B cell (primary cell): ENCODE data around the gene MICAL3. TPM values are rescaled to one million over a fixed set of nuclear protein-coding genes. Genes with fewer than 3 reads are reported as not detected.

Experiments used
- ATAC-seq: fragments of 200-7000 bp; cut with Tn5 transposase; one replicate; pipeline ENCODE4 v1.10.0; 2021; ENCODE audit warnings: low read depth, mild to moderate bottlenecking, moderate number of reproducible peaks, moderate library complexity
- CTCF ChIA-PET: fragments of 350-600 bp; sonication (Branson Sonifier 250); formaldehyde crosslinking; loops from one replicate; lab custom pipeline; 2021; ENCODE audit warnings: antibody characterized with exemption, inconsistent platforms; lab: Charles Lee
- POLR2A ChIA-PET: fragments of 350-600 bp; sonication (Branson Sonifier 250); formaldehyde crosslinking; loops from one replicate; lab custom pipeline; 2021; ENCODE audit warnings: antibody characterized with exemption; lab: Charles Lee
- DNase-seq: peaks from one replicate; pipeline ENCODE4 v3.0.0; 2013
- H2AFZ ChIP-seq: 2 replicates; pipeline ENCODE4 v1.6.1; 2012; ENCODE audit warnings: mild to moderate bottlenecking, low read depth, low read length; ENCODE audit not compliant: insufficient read depth, poor library complexity, severe bottlenecking
- H3K27ac ChIP-seq, 2 donors: 1 replicate in 1 of 2; 2 replicates in 1 of 2; pipeline ENCODE4 v1.5.1; 2012 to 2013; ENCODE audit warnings: low read length in 2 of 2, mild to moderate bottlenecking in 2 of 2, moderate library complexity in 1 of 2
- H3K27me3 ChIP-seq, 4 experiments: fragments of 200-600 bp in 1 of 4; sonication (generic) in 1 of 4; replicated peaks in 1 of 4; 1 replicate in 2 of 4; 2 replicates in 2 of 4; pipeline versions ENCODE4 v1.6.1 to v1.7.0; 2013 to 2016; ENCODE audit warnings: low read length in 3 of 4, mild to moderate bottlenecking in 2 of 4, mixed read lengths in 1 of 4, moderate library complexity in 1 of 4; ENCODE audit not compliant: insufficient read depth in 4 of 4, control insufficient read depth in 3 of 4; ENCODE audit errors: control extremely low read depth in 1 of 4
- H3K36me3 ChIP-seq, 2 experiments: replicated peaks in 1 of 2; 1 replicate in 1 of 2; 2 replicates in 1 of 2; pipeline versions ENCODE4 v1.6.1 to v1.7.1; 2013; ENCODE audit warnings: low read length in 1 of 2; ENCODE audit not compliant: insufficient read depth in 2 of 2, control insufficient read depth in 1 of 2; ENCODE audit errors: control extremely low read depth in 1 of 2, extremely low read depth in 1 of 2
- H3K4me1 ChIP-seq, 2 donors: fragments of 200-600 bp in 1 of 2; sonication (generic) in 1 of 2; 1 replicate in 1 of 2; 2 replicates in 1 of 2; pipeline versions ENCODE4 v1.5.1 to v1.6.1; 2013 to 2017; ENCODE audit warnings: low read length in 2 of 2; ENCODE audit not compliant: control insufficient read depth in 2 of 2, insufficient read depth in 2 of 2
- H3K4me2 ChIP-seq: replicated peaks from 2 replicates; pipeline ENCODE3; 2012; ENCODE audit warnings: mild to moderate bottlenecking, low read depth, low read length; ENCODE audit not compliant: poor library complexity, severe bottlenecking
- H3K4me3 ChIP-seq, 5 experiments: fragments of 200-600 bp in 1 of 5; sonication (generic) in 1 of 5; 1 replicate in 3 of 5; 2 replicates in 2 of 5; pipeline versions ENCODE4 v1.5.1 to v1.7.0; 2011 to 2016; ENCODE audit warnings: low read length in 4 of 5, mild to moderate bottlenecking in 4 of 5, low read depth in 2 of 5, control low read depth in 1 of 5, moderate library complexity in 1 of 5; ENCODE audit not compliant: insufficient read depth in 1 of 5; ENCODE audit errors: control extremely low read depth in 1 of 5, extremely low read depth in 1 of 5
- H3K79me2 ChIP-seq: fragments of 200-600 bp; sonication (generic); one replicate; pipeline ENCODE4 v1.6.0; 2016; ENCODE audit warnings: low read length; ENCODE audit not compliant: control insufficient read depth, insufficient read depth
- H3K9ac ChIP-seq: fragments of 200-600 bp; sonication (generic); 2 replicates; pipeline ENCODE4 v1.6.1; 2017; ENCODE audit warnings: mild to moderate bottlenecking, low read length, moderate library complexity
- H3K9me3 ChIP-seq, 3 donors: one replicate each; pipeline versions ENCODE4 v1.6.1 to v1.7.1; 2013; ENCODE audit warnings: low read length in 2 of 3; ENCODE audit not compliant: control insufficient read depth in 2 of 3, insufficient read depth in 1 of 3; ENCODE audit errors: control extremely low read depth in 1 of 3
- H4K20me1 ChIP-seq: 2 replicates; pipeline ENCODE4 v1.6.0; 2012; ENCODE audit warnings: mild to moderate bottlenecking, low read length; ENCODE audit not compliant: insufficient read depth, control insufficient read depth, poor library complexity, severe bottlenecking
- H3K27ac Mint-ChIP-seq: one replicate; pipeline ENCODE4 v1.8.0; 2021; ENCODE audit warnings: mixed read lengths
- H3K27me3 Mint-ChIP-seq: one replicate; pipeline ENCODE4 v1.8.0; 2021; ENCODE audit warnings: mixed read lengths
- H3K4me1 Mint-ChIP-seq: one replicate; pipeline ENCODE4 v1.8.0; 2021; ENCODE audit warnings: mixed read lengths
- H3K4me3 Mint-ChIP-seq: one replicate; pipeline ENCODE4 v1.8.0; 2021; ENCODE audit warnings: mixed read lengths
- H3K9me3 Mint-ChIP-seq: one replicate; pipeline ENCODE4 v1.8.0; 2022; ENCODE audit warnings: mixed read lengths; ENCODE audit not compliant: insufficient read depth
- CTCF ChIP-seq: fragments of 200-600 bp; IDR thresholded peaks from one replicate; pipeline ENCODE4 v1.8.0; 2022; ENCODE audit warnings: antibody characterized with exemption, mild to moderate bottlenecking
- EZH2 ChIP-seq: IDR thresholded peaks from 2 replicates; pipeline ENCODE4 v1.6.1; 2012; ENCODE audit warnings: borderline replicate concordance, low read depth, mild to moderate bottlenecking, moderate library complexity, low read length; ENCODE audit not compliant: insufficient read depth, poor library complexity, severe bottlenecking
- WGBS: methylation state at CpG from one replicate; pipeline ENCODE4 v1.1.5; 2013; ENCODE audit warnings: missing lambda C conversion rate; ENCODE audit not compliant: insufficient coverage; 5-methylcytosine and 5-hydroxymethylcytosine counted together
- intact Hi-C: fragments of 100-400 bp; cut with micrococcal nuclease; formaldehyde crosslinking; loops from one replicate; pipeline ENCODE4 v1.10.0; 2022
- polyA plus RNA-seq: library from polyadenylated mRNA; depleted of rRNA; stranded (reverse); fragments of >200 nt; gene quantifications from 2 replicates; pipeline ENCODE4 v1.2.3, GENCODE V29; 2012
- total RNA-seq, 2 donors: library from RNA; stranded (reverse); fragments of 120-200 nt in 1 of 2; gene quantifications; 1 replicate in 1 of 2; 2 replicates in 1 of 2; pipeline versions ENCODE4 v1.2.3 to v1.2.4, GENCODE V29; 2013 to 2022

MICAL3 gene
- total and polyA plus RNA-seq, 2 donors (not counting 1 experiment from before 2014, with no cell fraction given) = 50.5 to 253 TPM

DNA sequence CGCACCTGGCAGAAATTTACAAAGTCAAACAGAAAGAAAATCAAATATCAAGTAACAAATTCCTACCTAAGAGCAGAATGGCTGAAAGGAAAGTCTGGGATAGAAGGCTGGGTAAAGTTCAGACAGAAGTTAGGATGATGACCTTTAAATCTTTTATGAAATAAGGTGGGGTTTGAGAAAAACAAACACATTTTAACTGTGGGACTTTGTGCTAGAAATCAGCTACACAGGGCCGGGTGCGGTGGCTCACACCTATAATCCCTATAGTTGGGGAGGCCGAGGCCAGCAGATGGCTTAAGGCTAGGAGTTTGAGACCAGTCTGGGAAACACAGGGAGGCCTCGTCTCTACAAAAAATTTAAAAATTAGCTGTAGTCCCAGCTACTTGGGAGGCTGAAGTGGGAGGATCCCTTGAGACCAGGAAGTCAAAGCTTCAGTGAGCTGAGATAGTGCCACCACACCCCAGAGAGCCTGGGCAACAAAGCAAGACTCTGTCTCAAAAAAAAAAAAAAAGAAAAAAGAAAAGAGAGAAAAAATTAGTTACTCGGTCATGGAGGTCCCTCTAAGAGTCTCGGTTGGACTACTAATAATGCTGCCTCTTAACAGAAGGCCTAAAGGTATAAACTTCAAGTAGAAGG is 130.3 kb downstream of the MICAL3 start:
- H3K9ac ChIP-seq = no peak overlapping the region
- ChIA-PET CTCF (no interaction called here), POLR2A (interaction anchor here (0.6 kb wide), 1 partner anchor 103 kb away, joined by 4 read pairs; no protein-coding TSS in a partner anchor)
- no peak overlapping the region for H2AFZ ChIP-seq
- no peak overlapping the region for H3K4me3 ChIP-seq
- H3K27ac ChIP-seq = no peak overlapping the region
- no peaks in the 10 kb centered on the region for H3K4me1 ChIP-seq
- no peak for ATAC-seq
- H3K79me2 ChIP-seq = peaks cover 47% of the 10 kb centered on the region
- peaks cover 30% of the 10 kb centered on the region for H4K20me1 ChIP-seq
- Mint-ChIP-seq H3K27ac (no peak overlapping the region), H3K4me1 (peaks cover 5% of the 10 kb centered on the region), H3K4me3 (no peak overlapping the region), H3K27me3 (no peaks in the 10 kb centered on the region), H3K9me3 (no peaks in the 10 kb centered on the region)
- H3K36me3 ChIP-seq = peaks cover 0 to 93% of the 10 kb centered on the region in 2 experiments
- intact Hi-C loops = no loop called here
- TF ChIP-seq EZH2 (no peak), CTCF (no peak)
- no peaks in the 10 kb centered on the region for H3K9me3 ChIP-seq
- no peak for DNase-seq
- no peak overlapping the region for H3K4me2 ChIP-seq
- 67% methylated on average over 1 of the region's 7 CpGs for WGBS
- no peaks in the 10 kb centered on the region for H3K27me3 ChIP-seq

GRCh38 chr22:17892376-17892775 is 132.0 kb downstream of the MICAL3 start:
- Histone ChIP-seq H3K36me3 (peaks cover 0 to 93% of the 10 kb centered on the region in 2 experiments), H3K4me1 (no peaks in the 10 kb centered on the region), H3K79me2 (peaks cover 52% of the 10 kb centered on the region), H3K9ac (no peak overlapping the region), H3K27me3 (no peaks in the 10 kb centered on the region), H2AFZ (no peak overlapping the region), H3K27ac (no peak overlapping the region), H3K4me2 (no peak overlapping the region), H4K20me1 (peaks cover 30% of the 10 kb centered on the region), H3K9me3 (no peaks in the 10 kb centered on the region), H3K4me3 (no peak overlapping the region)
- DNase-seq (no peak), ATAC-seq (no peak)
- Mint-ChIP-seq H3K4me3 (no peak overlapping the region), H3K27me3 (no peaks in the 10 kb centered on the region), H3K4me1 (peaks cover 1% of the 10 kb centered on the region), H3K9me3 (no peaks in the 10 kb centered on the region), H3K27ac (no peak overlapping the region)
- intact Hi-C loops = no loop called here
- POLR2A ChIA-PET = interaction anchor here (0.5 kb wide), 1 partner anchor 26 kb away, joined by 5 read pairs; no protein-coding TSS in a partner anchor
- WGBS = 100% methylated on average over 1 of the region's 4 CpGs
- CTCF ChIA-PET = interaction anchor here (0.8 to 1.5 kb wide), 3 partner anchors 73 to 183 kb away, joined by 3 to 6 read pairs (median 3); no protein-coding TSS in a partner anchor
- TF ChIP-seq CTCF = no peak
- TF ChIP-seq EZH2 = no peak
